ENCODE results near the gene PRR23E.

Gene PRR23E

GRCh38 chr3:127175272-127175671, 17.7 kb upstream of the PRR23E start:
- Histone ChIP-seq H3K27me3 (ENCODE audit: insufficient read depth, low read length) (no peaks in the 10 kb centered on the region), H3K4me3 (ENCODE audit: low read length) (no peak overlapping the region), H3K9ac (ENCODE audit: low read depth, low read length) (no peak overlapping the region), H3K27ac (ENCODE audit: low read length) (no peak overlapping the region), H3K4me1 (ENCODE audit: insufficient read depth, low read length) (no peaks in the 10 kb centered on the region), H3K36me3 (ENCODE audit: insufficient read depth, low read depth, low read length) (no peaks in the 10 kb centered on the region), H3K9me3 (ENCODE audit: insufficient read depth, low read depth, low read length) (no peaks in the 10 kb centered on the region; the same call in 1 of the 2 replicates)

DNA sequence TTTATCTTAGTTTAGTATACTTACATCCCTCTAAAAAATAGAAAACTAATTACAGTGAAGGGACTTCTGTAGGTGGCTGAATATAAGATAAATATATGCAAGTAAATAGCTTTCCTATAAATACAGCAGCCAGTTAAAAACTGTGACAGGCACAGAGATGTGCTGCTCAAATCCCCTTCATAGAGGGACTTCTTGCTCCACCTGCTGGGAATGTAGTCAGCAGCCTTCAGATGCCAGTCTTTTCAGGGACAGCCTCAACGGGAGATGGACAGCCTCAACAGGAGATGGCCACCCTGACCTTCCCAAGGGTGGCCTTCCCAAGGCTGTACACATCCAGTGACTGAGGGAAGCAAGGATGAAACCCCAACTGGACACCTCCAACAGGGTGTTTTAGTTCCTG, 15.7 kb upstream of the PRR23E start:
- H3K27me3 ChIP-seq (ENCODE audit: insufficient read depth, low read length) = no peaks in the 10 kb centered on the region
- no peaks in the 10 kb centered on the region for H3K36me3 ChIP-seq (ENCODE audit: insufficient read depth, low read depth, low read length)

GRCh38 chr3:127180859-127181258, 12.1 kb upstream of the PRR23E start:
- no peaks in the 10 kb centered on the region for H3K27me3 ChIP-seq (ENCODE audit: insufficient read depth, low read length)
- no peak overlapping the region for H3K27ac ChIP-seq (ENCODE audit: low read length)
- H3K4me1 ChIP-seq (ENCODE audit: insufficient read depth, low read length) = no peaks in the 10 kb centered on the region

More for the DNA sequence above, 15.7 kb upstream of the PRR23E start:
- Histone ChIP-seq H3K27ac (ENCODE audit: low read length) (no peak overlapping the region), H3K4me1 (ENCODE audit: insufficient read depth, low read length) (no peaks in the 10 kb centered on the region), H3K4me3 (ENCODE audit: low read length) (no peak overlapping the region), H3K9ac (ENCODE audit: low read depth, low read length) (no peak overlapping the region), H3K9me3 (ENCODE audit: insufficient read depth, low read depth, low read length) (no peaks in the 10 kb centered on the region; the same call in 1 of the 2 replicates)

GRCh38 chr3:127182431-127182830, 10.5 kb upstream of the PRR23E start:
- Histone ChIP-seq H3K36me3 (ENCODE audit: insufficient read depth, low read depth, low read length) (no peaks in the 10 kb centered on the region), H3K9ac (ENCODE audit: low read depth, low read length) (no peak overlapping the region), H3K9me3 (ENCODE audit: insufficient read depth, low read depth, low read length) (no peaks in the 10 kb centered on the region; the same call in 1 of the 2 replicates), H3K4me3 (ENCODE audit: low read length) (no peak overlapping the region), H3K27ac (ENCODE audit: low read length) (no peak overlapping the region), H3K4me1 (ENCODE audit: insufficient read depth, low read length) (no peaks in the 10 kb centered on the region), H3K27me3 (ENCODE audit: insufficient read depth, low read length) (no peaks in the 10 kb centered on the region)

More at GRCh38 chr3:127180859-127181258, 12.1 kb upstream of the PRR23E start:
- Histone ChIP-seq H3K4me3 (ENCODE audit: low read length) (no peak overlapping the region), H3K9ac (ENCODE audit: low read depth, low read length) (no peak overlapping the region), H3K36me3 (ENCODE audit: insufficient read depth, low read depth, low read length) (no peaks in the 10 kb centered on the region), H3K9me3 (ENCODE audit: insufficient read depth, low read depth, low read length) (no peaks in the 10 kb centered on the region; the same call in 1 of the 2 replicates)

- Histone ChIP-seq H3K36me3 (ENCODE audit: insufficient read depth, low read depth, low read length) (no peaks in the 10 kb centered on the region), H3K27me3 (ENCODE audit: insufficient read depth, low read length) (no peaks in the 10 kb centered on the region), H3K4me1 (ENCODE audit: insufficient read depth, low read length) (no peaks in the 10 kb centered on the region), H3K9me3 (ENCODE audit: insufficient read depth, low read depth, low read length) (no peaks in the 10 kb centered on the region; the same call in 1 of the 2 replicates), H3K4me3 (ENCODE audit: low read length) (no peak overlapping the region), H3K9ac (ENCODE audit: low read depth, low read length) (no peak overlapping the region), H3K27ac (ENCODE audit: low read length) (no peak overlapping the region)
These were observed 9.8 kb upstream of the PRR23E start for GRCh38 chr3:127182848-127183714.

GRCh38 chr3:127183931-127184869, 8.7 kb upstream of the PRR23E start:
- H3K4me1 ChIP-seq (ENCODE audit: insufficient read depth, low read length) = no peaks in the 10 kb centered on the region
- H3K9me3 ChIP-seq (ENCODE audit: insufficient read depth, low read depth, low read length) = no peaks in the 10 kb centered on the region
- H3K9ac ChIP-seq (ENCODE audit: low read depth, low read length) = no peak overlapping the region
- H3K4me3 ChIP-seq (ENCODE audit: low read length) = no peak overlapping the region
- no peak overlapping the region for H3K27ac ChIP-seq (ENCODE audit: low read length)
- H3K27me3 ChIP-seq (ENCODE audit: insufficient read depth, low read length) = no peaks in the 10 kb centered on the region
- H3K36me3 ChIP-seq (ENCODE audit: insufficient read depth, low read depth, low read length) = no peaks in the 10 kb centered on the region

DNA sequence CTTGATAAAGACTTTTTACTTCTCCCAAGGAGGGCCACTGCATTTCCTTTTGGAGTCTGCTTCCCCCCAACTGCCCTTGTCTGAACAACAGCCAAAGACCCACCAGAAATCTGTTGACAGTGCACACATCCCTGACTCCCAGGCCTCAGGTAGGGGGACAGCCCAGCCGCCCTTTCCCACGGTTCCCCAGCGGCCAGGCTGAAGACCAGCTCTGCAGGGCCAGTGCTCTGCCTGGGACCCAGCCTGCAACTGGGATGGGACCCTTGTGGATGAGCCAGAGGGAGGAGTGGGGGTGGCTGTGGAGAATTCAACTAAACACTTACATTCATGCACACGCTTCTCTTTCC, 8.1 kb upstream of the PRR23E start:
- Histone ChIP-seq H3K27me3 (ENCODE audit: insufficient read depth, low read length) (no peaks in the 10 kb centered on the region), H3K4me1 (ENCODE audit: insufficient read depth, low read length) (no peaks in the 10 kb centered on the region), H3K27ac (ENCODE audit: low read length) (no peak overlapping the region), H3K9me3 (ENCODE audit: insufficient read depth, low read depth, low read length) (no peaks in the 10 kb centered on the region), H3K9ac (ENCODE audit: low read depth, low read length) (no peak overlapping the region), H3K36me3 (ENCODE audit: insufficient read depth, low read depth, low read length) (no peaks in the 10 kb centered on the region), H3K4me3 (ENCODE audit: low read length) (no peak overlapping the region)

- Histone ChIP-seq H3K27ac (ENCODE audit: low read length) (no peak overlapping the region), H3K9ac (ENCODE audit: low read depth, low read length) (no peak overlapping the region), H3K9me3 (ENCODE audit: insufficient read depth, low read depth, low read length) (no peaks in the 10 kb centered on the region), H3K36me3 (ENCODE audit: insufficient read depth, low read depth, low read length) (no peaks in the 10 kb centered on the region), H3K4me3 (ENCODE audit: low read length) (no peak overlapping the region), H3K4me1 (ENCODE audit: insufficient read depth, low read length) (no peaks in the 10 kb centered on the region), H3K27me3 (ENCODE audit: insufficient read depth, low read length) (no peaks in the 10 kb centered on the region)
These were observed 7.7 kb upstream of the PRR23E start for GRCh38 chr3:127185268-127185667.

DNA sequence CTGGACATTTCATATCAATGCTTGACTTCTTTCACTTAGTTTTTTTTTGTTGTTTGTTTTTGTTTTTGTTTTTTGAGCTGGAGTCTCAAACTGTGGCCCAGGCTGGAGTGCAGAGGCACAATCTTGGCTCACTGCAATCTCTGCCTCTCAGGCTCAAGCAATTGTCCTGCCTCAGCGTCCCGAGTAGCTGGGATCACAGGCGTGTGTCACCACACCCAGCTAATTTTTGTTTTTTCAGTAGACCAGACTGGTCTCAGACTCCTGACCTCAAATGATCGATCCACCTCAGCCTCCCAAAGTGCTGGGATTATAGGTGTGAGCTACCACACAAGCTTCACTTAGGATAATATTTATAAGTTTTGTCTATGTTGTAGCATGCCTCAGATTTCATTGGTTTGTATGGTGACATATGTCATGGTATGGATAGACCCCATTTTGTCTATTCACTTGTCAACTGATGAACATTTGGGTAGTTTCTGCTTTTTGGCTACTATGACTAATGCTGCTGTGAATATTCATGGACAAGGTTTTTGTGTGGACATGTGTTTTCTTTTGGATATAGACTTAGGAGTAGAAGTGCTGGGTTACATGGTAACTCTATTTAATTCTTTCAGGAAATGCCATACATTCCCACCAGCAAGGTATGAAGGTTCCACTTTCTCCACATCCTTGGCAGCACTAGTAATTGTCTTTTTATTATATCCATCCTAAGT, 6.8 kb upstream of the PRR23E start:
- Histone ChIP-seq H3K4me3 (ENCODE audit: low read length) (no peak overlapping the region), H3K9me3 (ENCODE audit: insufficient read depth, low read depth, low read length) (peaks cover 7% of the 10 kb centered on the region; the same call in 1 of the 2 replicates), H3K4me1 (ENCODE audit: insufficient read depth, low read length) (no peaks in the 10 kb centered on the region), H3K9ac (ENCODE audit: low read depth, low read length) (no peak overlapping the region), H3K27ac (ENCODE audit: low read length) (no peak overlapping the region), H3K36me3 (ENCODE audit: insufficient read depth, low read depth, low read length) (no peaks in the 10 kb centered on the region), H3K27me3 (ENCODE audit: insufficient read depth, low read length) (no peaks in the 10 kb centered on the region)

GRCh38 chr3:127187316-127187715, 5.6 kb upstream of the PRR23E start:
- no peak overlapping the region for H3K4me3 ChIP-seq (ENCODE audit: low read length)
- peaks cover 7% of the 10 kb centered on the region; the same call in 1 of the 2 replicates for H3K9me3 ChIP-seq (ENCODE audit: insufficient read depth, low read depth, low read length)
- no peaks in the 10 kb centered on the region for H3K36me3 ChIP-seq (ENCODE audit: insufficient read depth, low read depth, low read length)
- no peak overlapping the region for H3K27ac ChIP-seq (ENCODE audit: low read length)
- H3K27me3 ChIP-seq (ENCODE audit: insufficient read depth, low read length) = no peaks in the 10 kb centered on the region
- no peak overlapping the region for H3K9ac ChIP-seq (ENCODE audit: low read depth, low read length)
- no peaks in the 10 kb centered on the region for H3K4me1 ChIP-seq (ENCODE audit: insufficient read depth, low read length)

GRCh38 chr3:127193341-127193740, 410 bp downstream of the PRR23E start:
- no peaks in the 10 kb centered on the region for H3K27me3 ChIP-seq (ENCODE audit: insufficient read depth, low read length)
- no peaks in the 10 kb centered on the region for H3K36me3 ChIP-seq (ENCODE audit: insufficient read depth, low read depth, low read length)
- H3K4me1 ChIP-seq (ENCODE audit: insufficient read depth, low read length) = no peaks in the 10 kb centered on the region
- no peak overlapping the region for H3K27ac ChIP-seq (ENCODE audit: low read length)
- H3K4me3 ChIP-seq (ENCODE audit: low read length) = no peak overlapping the region
- H3K9me3 ChIP-seq (ENCODE audit: insufficient read depth, low read depth, low read length) = peaks cover 7% of the 10 kb centered on the region; the same call in 1 of the 2 replicates
- H3K9ac ChIP-seq (ENCODE audit: low read depth, low read length) = no peak overlapping the region

Measured in iPS-20b (cell line).